Hematopoietic multipotent progenitor cell treated with erythropoietin and hydrocortisone succinate and interleukin-3 and kit ligand, for 15 days (in vitro differentiated cells): ENCODE results near the gene RAX2.
"Not testable (repeated sequence)": the region's sequence is repeated elsewhere in the genome, so short reads cannot be mapped to it uniquely, and the experiment has no call there.

Experiments used
- DNase-seq: peaks from one replicate; pipeline ENCODE4 v3.0.0-alpha.2; 2015; ENCODE audit warnings: low spot score

The RAX2 gene

GRCh38 chr19:3778104-3778867, 6.3 kb upstream of the RAX2 start:
- no peak for DNase-seq

- DNase-seq, result no peak
These were observed 4.5 kb upstream of the RAX2 start for GRCh38 chr19:3776479-3777040.

- no peak for DNase-seq
These were observed 3.8 kb upstream of the RAX2 start for GRCh38 chr19:3775831-3776230.

- DNase-seq, result no peak
These were observed 3.3 kb upstream of the RAX2 start for GRCh38 chr19:3775374-3775711.

- DNase-seq, result no peak
These were observed 2.8 kb upstream of the RAX2 start for GRCh38 chr19:3774621-3775373.

GRCh38 chr19:3773814-3774515, 1.9 kb upstream of the RAX2 start:
- no peak for DNase-seq

- no peak for DNase-seq
These were observed 775 bp downstream of the RAX2 start for GRCh38 chr19:3771000-3771905.

GRCh38 chr19:3770136-3770999, 1.7 kb downstream of the RAX2 start:
- no peak for DNase-seq

- no peak for DNase-seq
These were observed 2.5 kb downstream of the RAX2 start for GRCh38 chr19:3769494-3769893.

GRCh38 chr19:3768748-3769099, 3.3 kb downstream of the RAX2 start:
- DNase-seq, result no peak

GRCh38 chr19:3768015-3768747, 3.8 kb downstream of the RAX2 start:
- DNase-seq, result no peak

GRCh38 chr19:3767050-3767449, 5.0 kb downstream of the RAX2 start:
- DNase-seq, result no peak

GRCh38 chr19:3766520-3766919, 5.5 kb downstream of the RAX2 start:
- no peak for DNase-seq

- DNase-seq, result not testable (repeated sequence)
These were observed 6.3 kb downstream of the RAX2 start for GRCh38 chr19:3765757-3766156.

GRCh38 chr19:3765121-3765520, 6.9 kb downstream of the RAX2 start:
- no peak for DNase-seq

GRCh38 chr19:3762501-3763459, 9.2 kb downstream of the RAX2 start, which contains the start of gene MRPL54:
TSS of gene MRPL54 (plus strand) at chr19:3762682. CDS start at chr19:3762701, 19 bp downstream.
- DNase-seq, result peak; percentile 100

- DNase-seq, result no peak
These were observed 9.9 kb downstream of the RAX2 start for GRCh38 chr19:3762130-3762473.

GRCh38 chr19:3761382-3762129, 10.5 kb downstream of the RAX2 start, which contains the start of gene APBA3:
TSS of gene APBA3 (minus strand) at chr19:3761692. CDS start at chr19:3760264, 1,428 bp downstream.
- DNase-seq, result peak; percentile 94
